GM21723 (cell line): ENCODE measurements around the gene B4GALT3.
"Not testable (repeated sequence)": the region's sequence is repeated elsewhere in the genome, so short reads cannot be mapped to it uniquely, and the experiment has no call there.

ENCODE experiments used
- ATAC-seq: cut with Tn5 transposase; IDR thresholded peaks from one replicate; pipeline ENCODE4 v1.9.1; 2021; ENCODE audit warnings: mild to moderate bottlenecking, moderate library complexity; ENCODE audit not compliant: unreplicated experiment

The B4GALT3 gene

GRCh38 chr1:161177112-161177935 is at the start of gene B4GALT3:
Gene B4GALT3 (minus strand): TSS chr1:161177507. CDS start chr1:161176060, 1,447 bp downstream.
- peak; percentile 74 for ATAC-seq

DNA sequence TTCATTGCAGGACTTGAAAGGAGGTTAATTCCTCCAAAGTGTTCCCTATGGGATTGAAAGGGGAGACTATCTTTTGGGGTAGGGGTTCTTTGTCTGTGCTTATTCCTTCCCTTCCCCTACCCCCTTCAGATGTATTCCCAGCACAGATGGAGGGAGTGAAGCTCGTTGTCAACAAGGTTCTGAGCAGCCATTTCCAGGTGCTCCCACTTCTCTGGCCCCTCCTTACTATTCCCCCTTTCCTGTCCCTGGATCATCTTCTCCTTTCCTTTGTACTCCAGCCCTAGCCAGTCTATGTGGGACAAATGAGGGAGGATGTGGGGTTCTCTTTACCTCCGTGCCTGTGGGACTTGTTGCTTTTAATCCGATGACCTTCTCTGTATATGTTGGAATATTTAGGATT is 49.5 kb upstream of the B4GALT3 start:
- no peak for ATAC-seq

DNA sequence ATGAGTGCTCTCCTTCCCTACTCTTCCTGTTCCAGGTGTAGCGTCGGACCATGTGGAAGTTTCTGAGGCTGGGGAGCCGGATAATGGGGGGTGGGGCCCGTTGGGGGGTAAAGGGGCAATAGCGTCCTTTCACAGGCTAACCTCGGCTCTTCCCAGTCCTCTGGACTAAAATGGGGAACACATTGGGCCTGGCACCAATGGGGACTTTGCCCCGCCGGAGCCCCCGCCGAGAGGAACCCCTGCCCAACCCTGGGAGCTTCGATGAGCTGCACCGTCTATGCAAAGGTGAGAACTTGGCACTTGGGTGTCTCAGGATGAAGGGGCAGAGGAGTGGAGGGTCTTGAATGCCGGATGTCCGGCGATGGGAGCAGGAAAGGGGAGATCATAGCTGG is 49.0 kb upstream of the B4GALT3 start:
- no peak for ATAC-seq

DNA sequence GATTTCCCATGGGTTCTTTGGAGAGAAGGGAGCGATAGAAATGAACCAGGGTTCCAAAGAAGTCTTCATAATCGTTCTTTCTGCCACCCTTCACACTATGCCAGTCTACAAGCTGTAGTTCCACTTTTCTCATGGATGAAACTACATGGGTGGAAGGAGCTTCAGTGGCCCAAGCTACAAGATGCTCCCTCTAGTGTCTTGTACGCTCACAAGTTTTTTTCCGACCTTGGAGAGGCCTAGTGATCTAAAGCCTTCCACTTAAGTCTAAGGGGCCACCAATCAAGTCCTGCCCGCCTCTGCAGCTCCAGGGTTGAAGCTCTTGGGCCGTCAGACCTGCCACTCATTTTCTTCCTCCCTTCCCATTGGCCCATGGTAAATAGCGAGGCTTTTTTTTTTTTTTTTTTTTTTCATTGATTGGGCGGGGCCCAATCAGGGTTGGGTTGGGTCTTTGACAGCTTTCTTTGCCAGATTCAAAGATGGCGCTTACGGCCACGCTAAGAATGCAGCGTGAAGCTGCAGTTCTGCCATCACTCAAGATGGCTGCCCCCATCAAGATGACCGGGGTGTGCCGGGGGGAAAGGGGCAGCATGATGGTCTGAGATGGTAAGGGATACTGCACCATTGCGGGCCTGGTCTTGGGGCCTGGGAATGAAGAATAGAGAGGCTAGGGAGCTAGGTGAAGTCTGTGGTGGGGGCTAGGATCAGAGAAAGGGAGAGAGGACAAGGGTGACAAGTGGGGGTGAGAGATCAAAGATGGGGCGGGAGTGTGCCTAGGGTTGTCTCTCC is 48.4 kb upstream of the B4GALT3 start, which contains the start of gene TOMM40L:
TSS of gene TOMM40L (plus strand) at position 527 of the 786 bp plus-strand sequence. CDS start 430 bp downstream, outside the sequence.
- ATAC-seq = peak; percentile 93

- no peak for ATAC-seq
These were observed 47.8 kb upstream of the B4GALT3 start for GRCh38 chr1:161225178-161225533.

DNA sequence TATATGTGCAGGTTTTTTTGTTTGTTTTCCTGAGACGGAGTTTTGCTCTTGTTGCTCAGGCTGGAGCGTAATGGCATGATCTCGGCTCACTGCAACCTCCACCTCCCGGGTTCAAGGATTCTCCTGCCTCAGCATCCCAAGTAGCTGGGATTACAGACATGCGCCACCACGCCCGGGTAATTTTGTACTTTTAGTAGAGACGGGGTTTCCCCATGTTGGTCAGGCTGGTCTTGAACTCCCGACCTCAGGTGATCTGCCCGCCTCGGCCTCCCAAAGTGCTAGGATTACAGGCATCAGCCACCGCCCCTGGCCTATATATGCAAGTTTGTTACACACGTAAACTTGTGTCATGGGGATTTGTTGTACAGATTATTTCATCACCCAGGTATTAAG is 47.4 kb upstream of the B4GALT3 start:
- ATAC-seq = not testable (repeated sequence)

DNA sequence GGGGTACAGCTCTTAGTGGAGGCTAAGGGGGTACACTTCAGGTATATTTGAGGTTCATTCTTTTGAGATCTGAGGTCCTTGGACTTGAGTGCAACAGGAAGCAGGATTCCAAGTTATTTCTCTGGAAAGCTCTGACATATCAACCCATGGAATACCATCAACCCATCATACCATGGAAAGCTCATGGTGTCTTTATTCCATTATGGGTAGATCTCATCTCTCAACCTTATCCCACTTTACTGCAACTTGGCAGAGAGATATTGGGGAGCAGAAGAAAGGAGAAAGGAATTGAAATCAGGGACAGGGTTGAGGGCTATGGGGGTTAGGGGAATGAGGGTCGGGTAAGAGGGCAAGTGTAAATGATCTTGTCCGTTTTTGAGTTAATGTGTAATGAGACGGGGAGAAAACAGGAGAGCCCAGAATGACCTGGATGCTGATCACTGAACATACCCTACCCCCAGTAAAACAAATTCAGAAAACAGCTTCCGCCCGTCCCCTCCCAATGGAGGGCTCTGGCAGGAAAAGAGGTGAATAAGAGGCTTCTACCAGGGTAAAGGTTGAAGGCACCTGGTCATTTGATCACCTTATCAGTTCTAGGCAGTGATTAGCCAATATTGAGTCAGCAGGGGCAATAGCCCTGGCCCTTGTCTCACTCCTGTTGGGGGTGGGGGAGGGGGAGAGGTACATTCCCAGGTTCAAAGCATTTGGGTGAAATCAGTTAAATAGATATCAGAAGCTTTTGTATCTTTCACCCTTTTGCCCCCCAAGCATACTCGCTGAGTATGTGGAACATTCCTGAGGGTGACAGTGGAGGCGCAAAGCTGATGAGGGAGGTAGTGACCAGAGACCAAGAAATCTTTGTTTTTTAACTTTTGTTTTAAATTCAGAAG is 46.7 kb upstream of the B4GALT3 start:
- no peak for ATAC-seq

- ATAC-seq = no peak
These were observed 45.1 kb upstream of the B4GALT3 start for GRCh38 chr1:161222175-161223019.

DNA sequence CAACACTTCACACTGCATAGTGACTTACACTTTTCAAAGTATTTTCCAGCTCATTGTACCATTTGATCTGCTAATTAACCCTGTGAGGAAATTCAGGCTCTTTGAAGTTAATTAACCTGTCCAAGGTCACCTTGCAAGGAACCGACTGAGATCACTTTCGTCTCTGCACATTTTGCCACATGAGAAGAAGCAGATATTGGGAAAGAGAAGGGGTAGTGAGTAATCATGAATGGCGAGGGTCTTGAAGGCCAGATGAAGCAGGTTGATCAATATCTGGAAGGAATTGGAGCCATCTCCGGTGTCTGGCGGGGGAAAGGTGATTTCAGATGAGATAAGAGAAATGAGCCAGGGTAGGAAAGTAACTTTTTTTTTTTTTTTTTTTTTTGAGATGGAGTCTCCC is 42.7 kb upstream of the B4GALT3 start:
- ATAC-seq = no peak

DNA sequence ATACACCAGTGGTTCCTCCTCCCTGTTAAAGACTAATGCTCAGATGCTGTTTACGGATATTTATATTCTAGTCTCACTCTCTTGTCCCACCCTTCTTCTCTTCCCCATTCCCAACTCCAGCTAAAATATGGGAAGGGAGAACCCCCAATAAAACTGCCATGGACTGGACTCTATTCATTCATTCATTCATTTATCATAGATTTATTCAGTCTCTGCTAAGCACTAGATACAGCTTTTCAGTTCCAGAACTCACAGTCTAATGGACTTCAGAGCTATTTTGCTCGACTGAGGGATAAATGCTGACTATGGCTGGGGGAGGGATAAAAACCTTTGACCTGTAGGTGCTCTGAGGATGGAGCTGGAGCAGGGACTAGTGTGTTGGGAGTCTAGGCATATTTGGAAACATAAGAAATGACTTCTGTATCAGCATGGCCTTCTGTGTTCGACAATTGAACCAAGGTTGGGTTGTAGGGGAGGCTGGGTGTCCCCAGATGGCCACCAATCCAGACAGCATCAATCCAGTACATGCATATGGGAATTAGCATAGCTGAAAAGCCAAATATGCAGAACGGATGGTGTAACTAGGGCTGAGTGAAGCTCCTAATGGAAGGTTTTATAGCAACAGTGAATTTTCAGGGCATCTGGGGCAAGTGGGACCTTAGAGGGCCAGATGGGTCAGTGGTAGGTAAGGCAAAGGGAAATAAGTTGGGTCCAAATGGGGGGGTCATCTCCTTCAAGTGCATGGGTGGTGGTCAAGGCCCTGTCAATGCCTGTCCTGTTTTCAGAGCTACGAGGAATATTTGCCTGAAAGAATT is 42.0 kb upstream of the B4GALT3 start:
- ATAC-seq = no peak

DNA sequence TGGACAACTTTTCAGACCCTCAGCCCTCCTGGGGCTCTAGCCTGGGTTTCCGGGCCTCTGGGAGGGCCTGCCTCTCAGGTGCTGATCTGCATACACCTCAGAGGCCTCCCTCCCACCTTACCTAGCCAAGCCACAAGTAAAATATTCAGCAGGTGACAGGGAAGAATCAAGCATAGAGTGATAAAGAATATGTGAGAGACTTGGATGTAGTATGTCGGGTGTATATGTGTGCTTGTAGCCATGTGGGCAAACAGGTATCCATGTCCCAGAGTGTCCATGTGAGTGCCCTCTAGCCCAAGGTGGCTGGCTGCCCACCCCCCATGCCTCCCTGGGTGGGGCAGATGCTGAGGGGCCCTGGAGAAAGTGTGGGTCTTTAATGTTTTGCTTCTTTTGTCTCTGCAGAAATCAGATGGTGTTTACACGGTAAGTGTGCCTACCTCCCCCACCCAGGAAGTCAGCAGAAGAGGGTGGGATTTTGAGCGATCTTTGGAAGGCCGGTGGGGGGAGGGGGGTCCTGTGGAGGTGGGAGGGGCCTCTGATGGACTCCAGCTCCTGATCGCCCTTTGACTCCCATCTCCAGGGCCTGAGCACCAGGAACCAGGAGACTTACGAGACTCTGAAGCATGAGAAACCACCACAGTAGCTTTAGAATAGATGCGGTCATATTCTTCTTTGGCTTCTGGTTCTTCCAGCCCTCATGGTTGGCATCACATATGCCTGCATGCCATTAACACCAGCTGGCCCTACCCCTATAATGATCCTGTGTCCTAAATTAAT is 41.2 kb upstream of the B4GALT3 start:
- no peak for ATAC-seq

GRCh38 chr1:161217831-161218230 is 40.5 kb upstream of the B4GALT3 start:
- ATAC-seq = no peak

GRCh38 chr1:161216945-161217712 is 39.8 kb upstream of the B4GALT3 start:
- peak; percentile 85 for ATAC-seq

GRCh38 chr1:161215076-161215475 is 37.8 kb upstream of the B4GALT3 start, which contains the start of gene FCER1G:
Gene FCER1G (plus strand): TSS chr1:161215295. CDS start chr1:161215322, 27 bp downstream.
- ATAC-seq = no peak

DNA sequence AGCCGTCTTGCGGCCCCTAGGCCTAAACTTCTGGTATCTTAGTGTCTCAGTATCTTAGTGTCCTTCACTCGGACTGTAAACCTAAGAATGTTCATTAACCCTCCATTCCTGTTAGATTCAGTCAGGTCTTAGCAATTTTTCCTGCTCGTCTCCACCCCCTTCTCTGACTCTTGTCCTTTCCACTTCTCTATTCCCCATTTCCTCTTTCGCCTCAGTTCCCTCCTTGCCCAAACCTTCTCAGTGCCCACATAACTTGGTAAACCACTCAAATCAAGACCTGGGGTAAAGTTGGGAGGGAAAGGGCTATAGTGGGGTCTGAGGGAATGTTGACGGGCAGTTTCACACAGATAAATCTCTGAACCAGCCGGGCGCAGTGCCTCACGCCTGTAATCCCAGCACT is 37.1 kb upstream of the B4GALT3 start:
- no peak for ATAC-seq

DNA sequence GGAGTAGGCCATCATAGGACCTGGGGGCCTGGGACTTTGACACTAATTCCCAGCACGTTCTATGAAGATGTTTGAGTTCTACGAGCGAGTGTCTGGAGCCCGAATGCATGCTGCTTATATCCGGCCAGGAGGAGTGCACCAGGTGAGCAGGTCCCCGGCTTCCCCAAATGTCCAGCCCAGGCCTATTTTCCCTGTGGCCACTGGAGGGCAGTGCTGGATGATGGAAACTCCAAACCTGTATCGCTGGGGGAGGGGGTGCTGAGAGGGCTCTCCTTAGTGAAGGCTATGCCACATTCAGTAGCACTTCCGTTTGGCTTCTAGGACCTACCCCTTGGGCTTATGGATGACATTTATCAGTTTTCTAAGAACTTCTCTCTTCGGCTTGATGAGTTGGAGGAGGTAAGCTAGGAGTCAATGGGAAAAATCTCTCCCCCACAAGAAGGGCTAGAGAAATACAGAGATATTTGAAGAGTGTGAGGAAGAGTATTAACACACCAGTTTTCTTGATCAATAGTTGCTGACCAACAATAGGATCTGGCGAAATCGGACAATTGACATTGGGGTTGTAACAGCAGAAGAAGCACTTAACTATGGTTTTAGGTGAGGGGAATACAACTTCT is 32.6 kb upstream of the B4GALT3 start:
- ATAC-seq = peak; percentile 72

DNA sequence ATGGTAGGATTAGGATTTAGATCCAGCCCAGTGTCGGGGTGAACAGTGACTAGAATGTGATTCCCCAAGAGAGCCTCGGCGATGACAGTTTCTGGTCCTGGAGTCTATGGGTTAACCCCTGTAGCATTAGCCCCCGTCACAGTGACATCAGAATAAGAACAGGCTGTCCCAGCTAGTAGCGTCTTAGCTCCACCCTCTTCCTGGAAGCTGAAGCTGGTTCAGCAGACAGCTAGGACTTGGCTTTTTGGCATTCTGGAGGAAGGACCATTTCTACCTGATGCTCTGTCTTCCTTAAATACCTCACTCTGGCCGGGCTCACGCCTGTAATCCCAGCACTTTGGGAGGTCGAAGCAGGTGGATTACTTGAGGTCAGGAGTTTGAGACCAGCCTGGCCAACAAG is 29.9 kb upstream of the B4GALT3 start:
- no peak for ATAC-seq
